GM19397 (cell line): ENCODE results near the gene CCNA1.

Experiments
- ATAC-seq: cut with Tn5 transposase; IDR thresholded peaks from one replicate; pipeline ENCODE4 v1.9.1; 2021; ENCODE audit warnings: mild to moderate bottlenecking, moderate library complexity; ENCODE audit not compliant: unreplicated experiment

Gene CCNA1

DNA sequence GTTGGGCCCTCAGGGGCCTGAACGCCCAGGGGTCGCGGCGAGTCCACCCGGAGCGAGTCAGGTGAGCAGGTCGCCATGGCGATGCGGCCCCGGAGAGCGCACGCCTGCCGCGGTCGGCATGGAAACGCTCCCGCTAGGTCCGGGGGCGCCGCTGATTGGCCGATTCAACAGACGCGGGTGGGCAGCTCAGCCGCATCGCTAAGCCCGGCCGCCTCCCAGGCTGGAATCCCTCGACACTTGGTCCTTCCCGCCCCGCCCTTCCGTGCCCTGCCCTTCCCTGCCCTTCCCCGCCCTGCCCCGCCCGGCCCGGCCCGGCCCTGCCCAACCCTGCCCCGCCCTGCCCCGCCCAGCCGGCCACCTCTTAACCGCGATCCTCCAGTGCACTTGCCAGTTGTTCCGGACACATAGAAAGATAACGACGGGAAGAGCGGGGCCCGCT, at the start of gene CCNA1:
CCNA1 (plus strand) TSS at position 390 of the 439 bp plus-strand sequence. CDS start 562 bp downstream, outside the sequence.
- peak; percentile 57 for ATAC-seq

- no peak for ATAC-seq
Measured at GRCh38 chr13:36385489-36385888, 46.8 kb upstream of the CCNA1 start.

GRCh38 chr13:36395280-36395679, 37.0 kb upstream of the CCNA1 start:
- ATAC-seq: no peak

GRCh38 chr13:36405151-36405550, 27.1 kb upstream of the CCNA1 start:
- no peak for ATAC-seq

DNA sequence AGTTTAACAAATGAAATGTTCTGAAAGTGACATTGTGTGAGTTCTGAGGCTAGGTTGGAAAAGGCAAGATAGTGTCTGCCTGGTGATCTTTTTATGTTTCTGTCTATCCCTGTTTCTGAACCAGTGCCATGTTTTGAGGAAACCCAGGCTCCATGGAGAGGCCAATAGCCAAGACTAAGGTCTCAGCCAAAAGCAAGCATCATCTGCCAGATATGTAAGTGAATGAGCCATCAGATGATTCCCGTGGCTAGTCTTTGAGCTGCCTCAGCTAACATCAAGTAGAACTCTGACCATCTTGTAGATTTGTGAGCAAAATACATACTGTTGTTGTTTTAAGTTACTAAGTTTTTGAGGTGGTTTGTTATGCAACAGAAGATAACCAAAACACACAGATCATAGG, 19.6 kb upstream of the CCNA1 start:
- ATAC-seq: no peak

DNA sequence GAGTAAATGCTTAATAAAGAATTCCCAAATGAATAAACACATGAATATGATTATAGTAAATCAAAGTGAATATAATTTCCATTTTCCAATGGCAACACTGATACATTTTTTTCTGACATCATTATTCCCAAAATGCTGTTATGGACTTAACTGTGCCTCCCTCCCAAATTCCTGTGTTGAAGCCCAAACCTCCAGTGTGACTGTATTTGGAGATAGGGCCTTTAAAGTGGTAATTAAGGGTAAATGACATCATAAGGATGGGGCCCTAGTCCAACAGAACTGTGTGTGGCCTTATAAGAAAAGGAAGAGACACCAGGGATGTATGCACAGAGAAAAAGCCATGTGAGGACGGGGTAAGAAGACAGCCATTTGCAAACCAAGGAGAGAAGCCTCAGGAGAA, 19.1 kb upstream of the CCNA1 start:
- no peak for ATAC-seq

- no peak for ATAC-seq
Measured at GRCh38 chr13:36414461-36414860, 17.8 kb upstream of the CCNA1 start.

- ATAC-seq: no peak
Measured at GRCh38 chr13:36417331-36417730, 15.0 kb upstream of the CCNA1 start.

- peak; percentile 80 for ATAC-seq
Measured at GRCh38 chr13:36418022-36418805, 14.1 kb upstream of the CCNA1 start.

DNA sequence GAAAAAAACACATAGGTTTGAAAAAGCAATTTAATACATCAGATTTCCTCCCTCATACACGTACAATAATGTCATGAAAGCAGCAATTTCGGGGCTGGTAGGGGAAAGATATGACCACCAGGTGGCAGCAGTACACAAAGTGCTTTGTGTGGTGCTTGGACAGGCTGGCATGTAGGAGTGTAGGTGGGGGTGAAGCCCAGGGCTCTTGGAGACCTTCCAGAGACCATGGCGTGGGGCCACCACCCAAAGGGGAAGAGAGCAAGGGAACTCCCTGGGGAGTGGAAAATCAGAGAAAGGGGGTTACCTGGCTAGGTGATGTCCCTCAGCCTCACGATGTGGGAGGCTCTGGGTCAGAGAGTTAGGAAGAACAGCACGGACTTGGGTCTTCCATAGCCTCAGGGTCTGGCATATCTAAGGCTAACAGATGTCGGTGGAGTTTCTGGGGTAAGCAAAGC, 11.8 kb upstream of the CCNA1 start:
- ATAC-seq: no peak

GRCh38 chr13:36421447-36421846, 10.8 kb upstream of the CCNA1 start:
- no peak for ATAC-seq

- no peak for ATAC-seq
Measured at GRCh38 chr13:36428086-36428485, 4.2 kb upstream of the CCNA1 start.

GRCh38 chr13:36430247-36431203, 1.8 kb upstream of the CCNA1 start:
- no peak for ATAC-seq

- peak; percentile 36 for ATAC-seq
Measured at GRCh38 chr13:36431204-36432105, 840 bp upstream of the CCNA1 start.

DNA sequence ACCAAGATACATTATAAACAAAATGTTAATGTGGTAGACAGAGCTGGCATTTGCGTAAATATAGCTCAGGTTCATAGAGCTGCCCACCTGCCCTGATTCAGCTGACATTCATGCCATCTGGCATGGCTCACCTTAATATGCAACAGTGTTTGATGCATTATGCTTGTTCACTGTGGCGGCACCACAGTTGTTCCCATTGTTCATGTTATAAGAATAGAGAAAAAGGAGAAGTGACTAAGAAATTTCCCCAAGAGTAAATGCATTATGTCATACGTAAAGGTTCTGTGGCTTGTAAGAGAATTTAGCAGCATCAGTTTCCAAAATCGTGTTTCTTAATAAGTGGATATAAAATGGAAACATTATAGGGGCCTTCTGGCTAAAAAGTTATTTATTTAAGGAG, 4.5 kb downstream of the CCNA1 start:
- no peak for ATAC-seq

GRCh38 chr13:36438594-36439483, 6.5 kb downstream of the CCNA1 start:
- no peak for ATAC-seq

GRCh38 chr13:36445278-36445677, 13.0 kb downstream of the CCNA1 start:
- ATAC-seq: no peak

DNA sequence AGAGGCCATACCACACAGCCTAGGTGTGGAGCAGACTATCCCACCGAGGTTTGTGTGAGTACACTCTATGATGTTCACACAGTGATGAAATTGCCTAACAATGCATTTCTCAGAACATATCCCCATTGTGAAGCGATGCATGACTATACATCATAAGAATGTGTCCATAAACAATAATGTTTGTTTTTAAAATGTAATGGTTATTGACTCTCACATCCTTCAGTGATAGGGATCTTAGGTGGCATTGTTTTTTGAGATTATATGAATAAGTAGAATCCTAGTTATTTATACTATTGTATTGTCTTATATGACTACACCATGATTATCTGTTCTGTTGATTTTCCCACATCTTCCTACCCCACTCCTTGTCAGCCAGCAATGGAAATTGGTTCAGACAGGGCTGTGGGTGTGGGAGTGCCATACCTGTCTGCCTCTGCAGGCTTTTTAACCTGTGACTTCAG, 13.6 kb downstream of the CCNA1 start:
- no peak for ATAC-seq

DNA sequence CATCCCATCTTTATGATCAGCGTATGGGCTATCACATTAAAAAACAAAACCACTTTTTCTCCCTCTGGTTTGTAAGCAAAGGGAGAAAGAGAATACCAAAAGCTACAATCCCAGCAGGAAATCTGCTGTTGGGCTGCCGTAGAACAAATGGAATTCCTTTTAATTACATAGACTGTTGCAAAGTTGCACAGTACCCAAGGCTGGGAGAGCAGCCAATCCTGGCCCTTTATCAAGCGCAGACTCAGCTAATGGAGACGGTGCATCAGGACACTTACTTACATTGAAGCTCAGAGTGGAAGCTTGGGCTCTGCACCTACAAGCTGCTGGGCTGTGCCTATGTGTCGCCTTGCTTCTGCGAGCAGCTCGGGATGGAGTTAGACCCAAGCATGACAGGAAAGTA, 15.2 kb downstream of the CCNA1 start:
- no peak for ATAC-seq

GRCh38 chr13:36450534-36450933, 18.2 kb downstream of the CCNA1 start:
- ATAC-seq: no peak
